Gastrocnemius medialis (tissue), 4 donors: ENCODE data around the gene ADAMTS18.

Experiments
- CTCF ChIP-seq, 5 experiments: fragments of 450-650 bp in 3 of 5; fragments of 200-600 bp in 2 of 5; sonication (generic) in 2 of 5; IDR thresholded peaks in 4 of 5; conservative IDR thresholded peaks in 1 of 5; 1 replicate in 4 of 5; 2 replicates in 1 of 5; pipeline ENCODE4 v1.5.1; 2016 to 2019; ENCODE audit warnings: antibody characterized with exemption in 5 of 5, mild to moderate bottlenecking in 3 of 5, moderate library complexity in 3 of 5
- POLR2A ChIP-seq, 2 donors: fragments of 450-650 bp; IDR thresholded peaks; one replicate each; pipeline ENCODE4 v1.6.1; 2017; ENCODE audit warnings: antibody characterized with exemption in 2 of 2, mild to moderate bottlenecking in 2 of 2, moderate library complexity in 2 of 2

GRCh38 chr16:77399066-77399465, 35.8 kb downstream of the ADAMTS18 start:
- TF ChIP-seq CTCF (IDR thresholded peaks at IDR 0.05 in 4 of 5, conservative IDR thresholded peaks at IDR 0.05 in 1 of 5) (no peak), POLR2A (IDR thresholded peaks at IDR 0.05) (no peak)
